NOMO-1 treated with dmso at 0.1 percent for 144 hours (cell line): ENCODE data around the gene ALPP.

Experiments
- DNase-seq: peaks from one replicate; lab custom pipeline; 2025; ENCODE audit not compliant: unreplicated experiment; lab: John Stamatoyannopoulos, UW

Gene ALPP

DNA sequence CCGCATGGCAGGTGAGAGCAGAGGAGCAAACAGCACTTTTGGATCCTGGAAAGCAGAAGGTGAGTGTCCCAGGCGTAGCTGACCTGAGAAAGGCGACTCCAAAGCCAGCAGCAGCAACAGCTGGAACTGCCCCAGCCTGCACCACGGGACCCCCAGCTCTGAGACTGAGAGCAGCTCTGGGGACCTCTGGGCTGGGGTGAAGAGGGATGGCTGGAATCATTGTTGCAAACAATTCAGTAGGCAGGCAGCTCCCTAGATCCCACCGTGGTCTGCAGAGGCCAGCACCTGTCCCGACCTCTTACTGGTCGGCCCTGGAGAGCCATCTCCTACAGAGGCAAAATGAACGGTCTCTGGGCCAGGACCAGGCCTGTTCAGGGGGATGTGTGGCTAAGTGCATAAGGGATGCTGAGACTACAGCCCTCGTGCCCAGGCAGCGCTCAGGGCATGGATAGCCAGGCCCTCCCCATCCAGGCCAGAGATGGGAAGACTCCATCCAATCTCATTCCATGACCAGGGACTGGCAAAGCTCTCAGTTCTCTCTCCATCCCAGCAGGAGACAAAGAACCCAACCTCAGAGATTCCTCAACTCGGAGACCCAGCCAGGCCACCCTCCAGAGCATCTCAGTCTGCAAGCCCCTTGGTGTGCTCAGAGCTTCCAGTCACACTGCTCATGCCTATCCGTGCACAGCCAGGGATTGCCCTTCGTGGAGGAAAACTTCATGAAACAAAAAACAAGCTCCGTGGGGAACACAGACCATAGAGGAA lies 38.2 kb upstream of the ALPP start:
- DNase-seq: no peak

- DNase-seq: no peak
These were observed 37.4 kb upstream of the ALPP start for GRCh38 chr2:232341061-232341738.

DNA sequence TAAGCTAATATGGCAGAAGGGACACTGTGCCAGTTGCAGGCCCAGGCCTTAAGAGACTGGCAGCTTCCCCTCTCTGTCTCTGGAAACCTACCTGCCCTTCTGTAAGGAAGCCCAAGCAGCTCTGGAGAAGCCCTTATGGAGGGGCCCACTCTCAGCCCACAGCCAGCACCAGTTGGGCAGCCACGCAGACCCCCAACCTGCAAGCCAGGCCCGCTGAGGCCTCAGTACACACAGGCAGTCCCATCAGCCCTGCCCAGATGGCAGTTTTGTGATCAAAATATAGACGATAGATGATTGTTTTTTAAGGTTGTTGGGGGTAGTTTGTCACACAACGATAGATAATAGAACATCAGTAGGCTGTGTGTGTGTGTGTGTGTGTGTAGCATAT lies 36.8 kb upstream of the ALPP start:
- DNase-seq: no peak

DNA sequence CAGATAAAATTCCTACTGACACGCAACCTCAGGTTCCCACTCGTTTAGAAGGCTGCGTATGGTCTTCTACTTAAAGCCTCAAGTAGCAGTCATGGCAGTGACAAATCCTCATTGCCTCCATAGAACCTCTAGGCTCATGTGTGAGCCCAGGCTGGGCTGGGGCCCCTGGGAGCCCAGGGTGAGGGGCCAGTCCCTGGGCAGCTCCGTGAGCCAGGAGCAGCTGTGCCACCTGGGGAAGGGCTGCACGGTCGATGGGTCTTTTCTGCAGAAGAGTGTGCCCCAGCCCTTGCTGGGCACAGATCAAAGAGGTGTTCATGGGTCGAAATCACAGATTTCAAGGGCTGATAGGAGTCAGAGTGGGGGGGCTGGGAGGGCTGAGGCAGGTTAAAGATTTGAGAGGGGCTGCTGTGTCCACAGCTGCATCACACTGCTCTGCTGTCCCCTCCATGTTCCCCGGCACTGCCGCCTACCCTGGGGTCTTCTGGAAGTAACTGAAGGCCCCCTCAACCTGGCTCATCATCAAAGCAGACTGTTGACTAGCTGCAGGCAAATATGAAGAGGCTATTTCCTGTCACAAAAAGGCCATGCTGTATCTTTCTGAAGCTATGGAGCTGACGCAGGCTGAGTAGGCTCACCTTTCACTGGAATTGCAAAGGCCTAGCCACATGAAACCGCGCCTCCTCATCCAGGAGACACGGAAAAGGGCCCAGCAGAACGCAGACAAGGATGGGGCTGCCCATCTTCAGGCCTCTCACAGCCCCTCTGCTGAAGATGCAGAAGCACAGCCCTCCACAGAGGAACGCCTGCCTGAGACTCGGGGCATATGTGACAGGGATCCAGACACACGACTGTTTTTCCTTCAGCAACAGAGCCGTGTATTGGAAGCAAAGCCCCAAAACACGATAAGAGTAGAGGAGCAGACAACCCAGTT lies 35.7 kb upstream of the ALPP start:
- DNase-seq: no peak

GRCh38 chr2:232343821-232344220 lies 34.7 kb upstream of the ALPP start:
- DNase-seq: no peak

- no peak for DNase-seq
These were observed 33.3 kb upstream of the ALPP start for GRCh38 chr2:232345251-232345650.

GRCh38 chr2:232347369-232347768 lies 31.2 kb upstream of the ALPP start:
- no peak for DNase-seq

- no peak for DNase-seq
These were observed 29.6 kb upstream of the ALPP start for GRCh38 chr2:232348936-232349335.

- no peak for DNase-seq
These were observed 29.0 kb upstream of the ALPP start for GRCh38 chr2:232349546-232349945.

DNA sequence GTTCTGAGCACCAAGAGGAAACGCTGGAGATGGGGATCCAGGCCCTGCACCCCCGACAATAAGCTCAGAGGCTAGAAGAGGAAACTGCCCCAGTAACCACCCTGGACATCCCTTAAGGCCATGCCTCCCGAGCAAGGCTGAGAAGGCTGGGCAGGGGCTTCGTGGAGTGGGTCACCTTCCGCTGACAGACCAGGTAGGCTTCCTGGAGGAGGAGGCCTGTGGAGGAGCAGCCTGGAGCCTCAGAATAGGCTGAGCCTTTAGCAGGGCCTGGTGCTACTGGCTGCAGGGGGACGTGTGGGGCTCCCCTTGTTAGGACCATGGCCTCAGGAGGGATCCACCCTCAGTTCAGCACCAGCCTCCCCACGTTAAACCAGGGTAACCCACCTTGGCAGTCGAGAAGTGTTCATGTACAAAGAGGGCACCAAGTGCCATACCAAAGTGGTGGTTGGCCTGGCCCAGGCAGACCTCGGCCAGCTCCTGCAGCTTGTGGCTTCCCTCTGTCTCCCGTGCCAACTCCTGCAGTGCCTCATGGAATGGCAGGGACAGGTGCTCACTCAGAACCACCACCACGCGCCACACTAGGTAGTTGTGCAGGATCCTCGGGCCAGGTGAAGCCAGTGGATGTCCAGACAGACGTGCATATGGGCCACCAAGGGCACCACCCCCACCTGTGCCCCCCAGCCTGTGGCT lies 28.5 kb upstream of the ALPP start:
- no peak for DNase-seq

- DNase-seq: no peak
These were observed 27.5 kb upstream of the ALPP start for GRCh38 chr2:232350804-232351685.

GRCh38 chr2:232351686-232352510 lies 26.7 kb upstream of the ALPP start:
- DNase-seq: no peak

DNA sequence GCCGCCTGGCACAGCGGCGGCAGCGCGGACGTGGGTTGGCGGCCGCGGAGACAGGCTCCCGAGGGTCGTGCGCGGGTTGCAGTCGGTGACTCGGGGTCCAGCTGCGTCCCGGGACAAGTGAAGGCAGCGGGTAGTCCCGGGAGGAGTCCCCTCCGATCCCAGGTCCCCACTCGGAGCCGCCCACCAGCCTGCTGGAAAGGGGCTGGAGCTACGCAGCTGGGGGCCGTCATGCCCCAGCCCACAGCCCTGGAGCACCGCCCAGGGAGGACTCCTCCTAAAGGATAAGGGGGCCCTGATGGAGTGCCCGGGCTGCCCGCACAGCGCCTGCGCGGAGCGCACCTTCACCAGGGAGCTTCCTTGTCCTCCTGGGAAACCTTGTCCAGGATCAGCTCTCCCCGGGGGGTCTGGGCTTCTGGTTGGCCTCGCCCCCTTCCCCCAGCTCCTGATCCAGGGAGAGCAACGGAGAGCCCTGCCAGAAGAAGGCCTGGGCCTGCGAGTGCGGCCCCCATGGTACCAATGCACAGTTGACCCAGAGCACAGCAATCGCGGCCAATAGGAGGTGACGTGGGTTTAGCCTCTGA lies 25.9 kb upstream of the ALPP start:
- no peak for DNase-seq

- DNase-seq: no peak
These were observed 25.5 kb upstream of the ALPP start for GRCh38 chr2:232353096-232353495.

- DNase-seq: no peak
These were observed 24.9 kb upstream of the ALPP start for GRCh38 chr2:232353660-232354059.

GRCh38 chr2:232354069-232354468 lies 24.5 kb upstream of the ALPP start:
- no peak for DNase-seq

DNA sequence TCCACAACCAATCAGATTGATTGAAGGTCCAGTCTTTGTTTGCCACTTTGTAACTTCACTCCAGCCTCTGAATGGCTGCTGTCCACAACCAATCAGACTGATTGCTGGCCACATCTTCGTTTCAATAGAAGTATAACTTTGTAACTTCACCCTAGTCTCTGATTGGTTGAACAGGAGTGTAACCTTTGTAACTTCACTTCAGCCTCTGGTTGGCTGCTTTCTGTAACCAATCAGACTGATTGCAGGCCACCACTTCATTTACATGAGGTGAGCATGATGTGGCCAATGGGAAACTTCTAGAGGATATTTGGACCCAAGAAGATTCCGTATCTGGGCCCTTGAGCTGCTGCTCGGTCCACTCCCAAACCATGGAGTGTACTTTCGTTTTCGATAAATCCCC lies 16.9 kb upstream of the ALPP start:
- DNase-seq: no peak

- DNase-seq: no peak
These were observed 16.2 kb upstream of the ALPP start for GRCh38 chr2:232362174-232362900.
